Measurements from ENCODE around the gene AUH.

Gene AUH

DNA sequence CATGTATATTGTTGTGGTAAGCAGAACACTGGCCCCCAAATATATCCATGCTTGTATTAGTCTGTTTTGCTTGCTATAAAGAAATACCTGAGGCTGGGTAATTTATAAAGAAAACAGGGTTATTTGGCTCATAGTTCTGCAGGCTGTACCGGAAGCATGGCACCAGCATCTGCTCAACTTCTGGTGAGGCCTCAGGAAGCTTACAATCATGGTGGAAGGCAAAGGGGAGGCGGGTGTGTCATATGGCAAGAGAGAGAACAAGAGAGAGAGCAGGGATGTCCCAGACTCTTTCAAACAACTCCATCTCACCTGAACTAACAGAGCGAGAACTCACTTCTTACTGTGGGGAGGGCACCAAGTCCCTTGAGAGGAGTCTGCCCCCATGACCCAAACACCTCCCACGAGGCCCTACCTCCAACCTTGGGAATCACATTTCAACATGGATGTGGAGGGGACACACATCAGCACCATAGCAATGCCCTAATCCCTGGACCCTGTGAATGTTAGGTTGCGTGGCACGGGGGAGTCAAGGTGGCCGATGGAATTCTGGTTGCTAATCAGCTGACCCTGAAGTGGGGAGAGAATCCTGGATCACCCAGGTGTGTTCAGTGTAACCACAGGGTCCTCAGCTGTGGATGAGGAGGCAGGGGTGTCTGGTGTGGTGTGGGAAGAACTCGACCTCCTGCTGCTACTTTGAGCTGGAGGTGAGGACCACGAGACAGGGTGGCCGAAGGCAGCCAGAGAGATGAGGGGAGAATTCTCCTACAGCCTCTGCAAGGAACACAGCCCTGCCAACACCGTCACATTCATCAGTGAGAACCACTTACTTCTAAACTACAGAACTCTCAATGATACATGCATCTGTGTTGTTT, 172.8 kb downstream of the AUH start:
- TF ChIP-seq, protein P1, sequence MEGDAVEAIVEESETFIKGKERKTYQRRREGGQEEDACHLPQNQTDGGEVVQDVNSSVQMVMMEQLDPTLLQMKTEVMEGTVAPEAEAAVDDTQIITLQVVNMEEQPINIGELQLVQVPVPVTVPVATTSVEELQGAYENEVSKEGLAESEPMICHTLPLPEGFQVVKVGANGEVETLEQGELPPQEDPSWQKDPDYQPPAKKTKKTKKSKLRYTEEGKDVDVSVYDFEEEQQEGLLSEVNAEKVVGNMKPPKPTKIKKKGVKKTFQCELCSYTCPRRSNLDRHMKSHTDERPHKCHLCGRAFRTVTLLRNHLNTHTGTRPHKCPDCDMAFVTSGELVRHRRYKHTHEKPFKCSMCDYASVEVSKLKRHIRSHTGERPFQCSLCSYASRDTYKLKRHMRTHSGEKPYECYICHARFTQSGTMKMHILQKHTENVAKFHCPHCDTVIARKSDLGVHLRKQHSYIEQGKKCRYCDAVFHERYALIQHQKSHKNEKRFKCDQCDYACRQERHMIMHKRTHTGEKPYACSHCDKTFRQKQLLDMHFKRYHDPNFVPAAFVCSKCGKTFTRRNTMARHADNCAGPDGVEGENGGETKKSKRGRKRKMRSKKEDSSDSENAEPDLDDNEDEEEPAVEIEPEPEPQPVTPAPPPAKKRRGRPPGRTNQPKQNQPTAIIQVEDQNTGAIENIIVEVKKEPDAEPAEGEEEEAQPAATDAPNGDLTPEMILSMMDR (IDR thresholded peaks at IDR 0.05; ENCODE audit: low read length, missing control alignments): no peak
- no peak overlapping the region for H3K4me3 ChIP-seq (replicated peaks; ENCODE audit: low read depth, low read length)
- DNase-seq (ENCODE audit: low read depth): no peak

DNA sequence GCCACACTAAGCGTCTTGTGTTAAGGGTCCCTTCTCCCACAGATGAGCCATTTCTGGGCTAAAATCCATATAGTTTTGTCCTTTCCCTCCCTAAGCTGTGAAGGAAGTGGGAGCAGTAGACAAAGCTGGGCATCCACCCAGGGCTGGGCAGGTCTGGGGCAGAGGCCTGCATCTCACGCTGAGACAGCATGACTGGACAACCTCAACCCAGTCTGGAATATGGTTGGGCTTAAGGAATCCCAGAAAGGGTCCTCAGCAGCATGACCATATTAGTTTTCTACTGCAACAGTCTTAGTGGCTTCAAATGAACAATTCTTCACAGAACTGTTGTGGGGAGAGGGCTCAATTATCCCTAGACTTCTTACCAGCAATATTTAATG, 173.8 kb downstream of the AUH start:
- peak; percentile 87 for DNase-seq (ENCODE audit: low read depth)
- H3K4me3 ChIP-seq (replicated peaks; ENCODE audit: low read depth, low read length): no peak overlapping the region
- TF ChIP-seq, protein P1 (IDR thresholded peaks at IDR 0.05; ENCODE audit: low read length, missing control alignments): no peak

DNA sequence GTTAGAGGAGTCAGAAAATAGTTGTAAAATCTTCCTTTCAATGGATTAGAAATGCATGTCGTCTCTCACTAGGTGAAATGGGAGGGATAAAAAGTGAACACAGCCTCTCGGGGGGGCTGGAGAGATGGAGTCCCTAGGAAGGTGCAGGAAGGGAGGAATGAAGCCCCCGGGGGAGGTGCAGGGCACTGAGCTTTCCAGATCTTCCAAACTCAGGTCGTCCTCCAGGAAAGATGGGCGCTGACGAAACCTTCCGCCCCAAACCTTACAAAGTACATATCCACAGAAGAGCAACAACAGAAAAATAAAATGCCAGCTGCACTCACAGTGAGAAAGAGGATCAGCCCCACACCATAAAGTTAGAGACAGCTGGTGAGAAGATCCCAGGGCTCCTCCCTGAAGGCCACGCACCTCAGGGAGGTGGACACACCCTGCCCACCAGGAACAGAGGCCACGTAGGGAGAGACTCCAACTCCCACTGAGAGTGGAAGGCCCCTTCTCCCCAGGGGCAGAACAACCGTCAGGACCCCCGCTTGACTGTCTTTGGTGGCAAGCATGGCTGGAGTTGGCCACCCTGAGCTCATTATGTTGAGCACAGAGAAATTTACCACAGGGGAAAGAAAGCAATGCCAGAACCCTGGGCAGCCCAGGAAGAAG, 174.3 kb downstream of the AUH start:
- TF ChIP-seq, protein P1 (IDR thresholded peaks at IDR 0.05; ENCODE audit: low read length, missing control alignments): no peak
- no peak for DNase-seq (ENCODE audit: low read depth)
- H3K4me3 ChIP-seq (replicated peaks; ENCODE audit: low read depth, low read length): no peak overlapping the region

DNA sequence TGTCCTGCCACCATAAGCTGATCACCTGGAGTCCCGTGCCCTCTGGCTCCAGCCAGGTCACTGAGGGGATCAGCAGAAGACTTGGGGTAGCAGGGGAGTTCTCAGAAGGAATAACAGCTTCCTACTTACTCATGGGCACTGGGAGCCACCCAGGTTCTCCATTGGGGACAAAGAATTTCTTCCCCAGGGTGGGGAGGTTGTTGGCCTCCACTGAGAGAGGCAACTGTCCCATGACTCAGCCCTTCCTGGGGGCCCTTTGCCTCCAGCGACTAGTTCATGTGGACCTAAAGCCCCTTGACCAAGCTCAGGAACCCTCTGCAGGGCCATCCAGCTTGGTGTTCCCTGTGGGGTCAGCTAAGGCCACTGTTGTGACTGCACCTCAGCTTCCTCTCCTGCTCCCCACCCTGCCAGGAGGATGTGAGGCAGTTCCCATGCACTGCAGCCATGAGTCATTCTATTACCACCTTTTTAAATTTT, 175.0 kb downstream of the AUH start:
- H3K4me3 ChIP-seq (replicated peaks; ENCODE audit: low read depth, low read length): no peak overlapping the region
- DNase-seq (ENCODE audit: low read depth): no peak
- TF ChIP-seq, protein P1 (IDR thresholded peaks at IDR 0.05; ENCODE audit: low read length, missing control alignments): no peak

DNA sequence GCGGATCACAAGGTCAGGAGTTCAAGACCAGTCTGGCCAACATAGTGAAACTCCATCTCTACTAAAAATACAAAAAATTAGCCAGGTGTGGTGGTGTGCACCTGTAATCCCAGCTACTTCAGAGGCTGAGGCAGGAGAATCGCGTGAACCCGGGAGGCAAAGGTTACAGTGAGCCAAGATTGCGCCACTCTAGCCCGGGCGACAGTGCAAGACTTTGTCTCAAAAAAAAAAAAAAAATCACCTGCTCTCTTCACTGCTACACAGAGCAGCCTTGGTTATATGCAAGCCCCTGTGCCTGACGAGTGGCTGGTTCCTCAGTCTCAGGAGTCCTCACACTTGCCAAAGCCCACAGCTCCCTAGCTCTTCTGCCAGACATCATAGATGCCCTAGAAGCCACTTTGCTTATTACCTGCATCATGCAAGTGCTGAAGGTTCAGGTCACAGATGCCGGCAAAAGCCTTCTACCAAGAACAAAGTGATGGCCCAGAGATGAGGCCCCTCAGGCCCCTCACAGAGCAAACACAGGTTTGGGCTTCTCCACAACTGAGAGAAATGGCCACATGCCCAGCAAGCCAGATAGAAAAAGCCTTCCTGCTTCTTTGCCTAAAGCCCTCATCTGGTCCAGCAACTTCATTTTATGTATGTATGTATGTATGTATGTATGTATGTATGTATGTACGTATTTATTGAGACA, 176.4 kb downstream of the AUH start:
- no peak for DNase-seq (ENCODE audit: low read depth)
- TF ChIP-seq, protein P1 (IDR thresholded peaks at IDR 0.05; ENCODE audit: low read length, missing control alignments): no peak
- no peak overlapping the region for H3K4me3 ChIP-seq (replicated peaks; ENCODE audit: low read depth, low read length)

DNA sequence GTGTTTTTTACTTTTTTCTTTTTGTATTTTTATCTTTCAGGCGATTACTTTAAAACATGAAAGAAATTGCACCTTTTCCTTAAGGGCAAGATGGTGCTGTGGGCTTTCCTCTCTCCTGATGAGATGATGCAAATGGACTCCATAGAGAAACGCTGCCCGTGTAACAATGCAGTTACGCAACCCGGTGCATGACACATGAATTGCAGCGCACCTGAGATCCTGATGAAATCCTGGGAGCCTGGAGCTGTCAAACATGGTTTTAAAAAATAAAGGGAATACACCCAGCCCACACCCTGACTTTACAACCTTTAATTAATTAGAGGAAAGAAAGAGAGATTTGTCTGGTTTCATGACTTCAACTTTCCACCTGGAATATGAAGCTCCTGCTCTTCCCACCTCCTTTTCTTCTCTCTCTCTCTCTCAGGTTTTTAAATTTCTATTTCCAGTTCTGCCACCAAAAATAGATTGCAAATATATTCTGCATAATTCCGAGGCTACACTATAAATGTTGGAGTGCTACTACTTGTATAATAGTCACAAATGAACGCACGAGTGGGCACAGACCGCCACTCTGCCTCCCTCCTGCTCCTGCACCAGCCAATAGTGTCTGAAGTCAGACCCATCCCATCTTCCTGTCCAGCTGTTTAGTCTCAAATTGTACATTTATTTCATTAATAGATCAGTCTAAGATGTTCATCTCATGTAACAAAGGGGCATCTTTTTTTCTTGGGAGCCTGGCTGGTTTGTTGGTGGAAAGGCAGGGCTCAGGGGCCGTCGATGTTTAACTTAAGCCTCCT, 179.1 kb downstream of the AUH start:
- no peak overlapping the region for H3K4me3 ChIP-seq (replicated peaks; ENCODE audit: low read depth, low read length)
- DNase-seq (ENCODE audit: low read depth): peak; percentile 56
- TF ChIP-seq, protein P1 (IDR thresholded peaks at IDR 0.05; ENCODE audit: low read length, missing control alignments): no peak
